Measurements from ENCODE around the gene INHA. TPM values are rescaled to one million over a fixed set of nuclear protein-coding genes. Genes with fewer than 3 reads are reported as not detected.
A peak's percentile ranks its signal among the peaks of the same experiment; 100 is the strongest.

INHA gene
- total and polyA plus RNA-seq, 4 donors: 0.03 to 0.15 (median 0.11) TPM

DNA sequence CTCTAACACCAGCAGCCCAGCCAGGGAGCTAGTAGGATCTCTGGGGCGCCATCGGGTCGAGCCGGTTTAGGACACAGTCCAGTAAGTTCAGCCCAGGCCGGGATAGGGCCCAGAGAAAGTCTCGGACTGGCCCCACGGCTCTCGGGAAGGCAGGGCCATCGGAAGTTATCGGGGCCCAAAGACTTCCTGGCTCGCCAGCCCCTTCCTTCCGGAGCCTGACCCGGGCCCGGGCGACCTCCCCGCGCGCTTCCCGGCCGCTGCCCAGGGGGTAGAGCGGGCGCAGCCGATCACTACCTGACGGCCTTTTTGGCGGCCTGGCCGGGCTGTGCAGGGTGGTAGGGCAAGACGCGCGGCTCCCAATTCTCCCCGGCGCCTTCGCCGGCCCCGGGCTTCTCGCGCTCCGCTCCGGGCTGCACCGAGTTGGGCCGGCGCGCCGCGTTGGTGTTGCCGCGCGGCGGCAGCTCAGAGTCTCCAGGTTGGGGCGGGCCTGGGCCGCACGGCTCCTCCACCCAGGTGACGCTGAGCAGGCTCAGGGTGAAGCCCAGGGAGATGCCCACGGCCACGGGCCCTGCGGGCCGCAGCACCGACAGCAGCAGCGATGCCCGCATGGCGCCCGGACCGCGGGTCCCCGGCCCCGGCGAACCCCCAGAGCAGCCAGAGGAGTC lies 29.0 kb upstream of the INHA start:
- DNase-seq (ENCODE audit: low spot score): no peak
- Histone ChIP-seq H3K9me3 (ENCODE audit: control insufficient read depth in 4 of 4, low read length in 3 of 4) (no peaks in the 10 kb centered on the region), H3K9ac (ENCODE audit: low read depth in 1 of 2, low read length in 2 of 2) (peak overlapping the region; percentile 56 to 69), H3K27ac (ENCODE audit: low read depth in 1 of 2, low read length in 2 of 2) (peak overlapping the region; percentile 61 to 84), H3K36me3 (ENCODE audit: control insufficient read depth in 4 of 4, insufficient read depth in 3 of 4, low read depth in 1 of 4, low read length in 3 of 4) (peaks cover 4 to 24% (median 11%) of the 10 kb centered on the region in 4 donors), H3K4me1 (ENCODE audit: control insufficient read depth in 4 of 4, insufficient read depth in 4 of 4, low read length in 3 of 4) (peaks cover 14 to 25% (median 19%) of the 10 kb centered on the region in 4 donors), H3K27me3 (ENCODE audit: control insufficient read depth in 4 of 4, insufficient read depth in 4 of 4, low read length in 3 of 4) (no peaks in the 10 kb centered on the region), H3K4me3 (ENCODE audit: low read depth in 1 of 3, low read length in 3 of 3) (peak overlapping the region; percentile 33 to 87 (median 71))
- under 1% methylated on average over 66 of the region's 66 CpGs for WGBS
- TF ChIP-seq RXRA (IDR thresholded peaks at IDR 0.05): peak in 1 of 2 donors; percentile 18
- TF ChIP-seq, protein P1, sequence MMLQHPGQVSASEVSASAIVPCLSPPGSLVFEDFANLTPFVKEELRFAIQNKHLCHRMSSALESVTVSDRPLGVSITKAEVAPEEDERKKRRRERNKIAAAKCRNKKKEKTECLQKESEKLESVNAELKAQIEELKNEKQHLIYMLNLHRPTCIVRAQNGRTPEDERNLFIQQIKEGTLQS (IDR thresholded peaks at IDR 0.05): no peak

DNA sequence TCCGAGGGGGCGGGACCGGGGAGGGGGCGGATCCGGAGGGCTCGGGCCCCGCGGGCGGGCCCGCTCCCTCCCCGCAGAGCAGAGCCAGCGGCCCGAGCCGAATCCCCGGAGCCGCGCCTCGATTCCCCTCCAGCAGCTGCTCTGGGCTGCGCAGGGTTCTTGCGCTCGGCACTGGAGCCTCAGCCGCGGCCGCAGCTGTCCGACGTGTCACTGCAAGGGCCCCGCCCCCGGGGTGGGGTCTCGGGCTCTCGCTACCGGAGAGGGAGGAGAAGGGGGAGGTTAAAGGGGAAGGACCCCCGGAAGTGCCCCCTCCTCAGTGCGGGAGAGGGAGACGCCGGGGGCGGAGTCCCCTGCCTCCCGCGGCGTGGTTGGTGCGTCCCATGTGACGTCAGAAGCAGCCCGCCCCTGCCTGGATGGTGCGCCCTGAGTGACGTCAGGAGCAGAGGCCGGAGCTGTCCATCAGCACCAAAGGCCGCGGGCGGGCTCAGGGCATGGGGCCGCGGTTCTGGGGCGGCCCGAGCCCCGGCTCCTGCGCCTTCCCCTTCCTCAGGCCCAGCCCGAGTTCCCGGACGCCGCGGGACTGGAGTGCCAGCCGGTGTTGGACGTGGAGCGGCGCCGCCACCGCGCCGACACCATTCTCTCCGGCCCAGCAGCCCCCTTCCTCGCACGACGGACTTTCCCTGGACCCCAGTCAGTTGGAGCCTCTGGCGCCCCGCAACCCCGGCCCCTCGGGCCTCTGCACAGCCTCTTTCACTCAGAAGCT lies 28.3 kb upstream of the INHA start, which contains the start of the genes CHPF and TMEM198:
Gene CHPF, minus strand, starts transcription at position 214 of the 763 bp plus-strand sequence. CDS start 271 bp downstream, outside the sequence.
Gene TMEM198, plus strand, starts transcription at position 433 of the 763 bp plus-strand sequence. CDS start 700 bp downstream, outside the sequence.
- Histone ChIP-seq H3K4me1 (ENCODE audit: control insufficient read depth in 4 of 4, insufficient read depth in 4 of 4, low read length in 3 of 4) (peaks cover 14 to 25% (median 19%) of the 10 kb centered on the region in 4 donors), H3K4me3 (ENCODE audit: low read depth in 1 of 3, low read length in 3 of 3) (peak within 1 kb of the TSS; percentile 33 to 87 (median 71)), H3K9ac (ENCODE audit: low read depth in 1 of 2, low read length in 2 of 2) (peak within 1 kb of the TSS; percentile 56 to 69), H3K27me3 (ENCODE audit: control insufficient read depth in 4 of 4, insufficient read depth in 4 of 4, low read length in 3 of 4) (no peaks in the 10 kb centered on the region), H3K36me3 (ENCODE audit: control insufficient read depth in 4 of 4, insufficient read depth in 3 of 4, low read depth in 1 of 4, low read length in 3 of 4) (peaks cover 4 to 24% (median 11%) of the 10 kb centered on the region in 4 donors), H3K9me3 (ENCODE audit: control insufficient read depth in 4 of 4, low read length in 3 of 4) (no peaks in the 10 kb centered on the region), H3K27ac (ENCODE audit: low read depth in 1 of 2, low read length in 2 of 2) (peak within 1 kb of the TSS; percentile 61 to 84)
- TF ChIP-seq YY1 (IDR thresholded peaks at IDR 0.05) (peak; percentile 33), ZBTB33 (IDR thresholded peaks at IDR 0.05) (no peak), EGR1 (IDR thresholded peaks at IDR 0.05; ENCODE audit: low read depth in 2 of 2) (peak; percentile 67 to 78), TAF1 (conservative IDR thresholded peaks at IDR 0.05) (no peak), HNF4G (IDR thresholded peaks at IDR 0.05) (no peak), SP1 (IDR thresholded peaks at IDR 0.05) (peak; percentile 73), FOXA1 (IDR thresholded peaks at IDR 0.05) (peak; percentile 65), GABPA (IDR thresholded peaks at IDR 0.05 in 1 of 2, conservative IDR thresholded peaks at IDR 0.05 in 1 of 2) (peak; percentile 74 to 91), RAD21 (IDR thresholded peaks at IDR 0.05) (no peak), FOXA2 (IDR thresholded peaks at IDR 0.05) (no peak), HNF4A (conservative IDR thresholded peaks at IDR 0.05) (peak; percentile 24 to 27), RXRA (IDR thresholded peaks at IDR 0.05) (peak; percentile 32 to 44), JUND (IDR thresholded peaks at IDR 0.05) (peak in 1 of 2 donors; percentile 69), CTCF (IDR thresholded peaks at IDR 0.05; ENCODE audit: low read depth, low read length, missing input control) (no peak), NR2F2 (IDR thresholded peaks at IDR 0.05) (peak; percentile 89)
- TF ChIP-seq, protein P1 (IDR thresholded peaks at IDR 0.05): no peak
- TF ChIP-seq, protein P2, sequence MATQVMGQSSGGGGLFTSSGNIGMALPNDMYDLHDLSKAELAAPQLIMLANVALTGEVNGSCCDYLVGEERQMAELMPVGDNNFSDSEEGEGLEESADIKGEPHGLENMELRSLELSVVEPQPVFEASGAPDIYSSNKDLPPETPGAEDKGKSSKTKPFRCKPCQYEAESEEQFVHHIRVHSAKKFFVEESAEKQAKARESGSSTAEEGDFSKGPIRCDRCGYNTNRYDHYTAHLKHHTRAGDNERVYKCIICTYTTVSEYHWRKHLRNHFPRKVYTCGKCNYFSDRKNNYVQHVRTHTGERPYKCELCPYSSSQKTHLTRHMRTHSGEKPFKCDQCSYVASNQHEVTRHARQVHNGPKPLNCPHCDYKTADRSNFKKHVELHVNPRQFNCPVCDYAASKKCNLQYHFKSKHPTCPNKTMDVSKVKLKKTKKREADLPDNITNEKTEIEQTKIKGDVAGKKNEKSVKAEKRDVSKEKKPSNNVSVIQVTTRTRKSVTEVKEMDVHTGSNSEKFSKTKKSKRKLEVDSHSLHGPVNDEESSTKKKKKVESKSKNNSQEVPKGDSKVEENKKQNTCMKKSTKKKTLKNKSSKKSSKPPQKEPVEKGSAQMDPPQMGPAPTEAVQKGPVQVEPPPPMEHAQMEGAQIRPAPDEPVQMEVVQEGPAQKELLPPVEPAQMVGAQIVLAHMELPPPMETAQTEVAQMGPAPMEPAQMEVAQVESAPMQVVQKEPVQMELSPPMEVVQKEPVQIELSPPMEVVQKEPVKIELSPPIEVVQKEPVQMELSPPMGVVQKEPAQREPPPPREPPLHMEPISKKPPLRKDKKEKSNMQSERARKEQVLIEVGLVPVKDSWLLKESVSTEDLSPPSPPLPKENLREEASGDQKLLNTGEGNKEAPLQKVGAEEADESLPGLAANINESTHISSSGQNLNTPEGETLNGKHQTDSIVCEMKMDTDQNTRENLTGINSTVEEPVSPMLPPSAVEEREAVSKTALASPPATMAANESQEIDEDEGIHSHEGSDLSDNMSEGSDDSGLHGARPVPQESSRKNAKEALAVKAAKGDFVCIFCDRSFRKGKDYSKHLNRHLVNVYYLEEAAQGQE (IDR thresholded peaks at IDR 0.05): peak; percentile 99
- TF ChIP-seq, protein P3, sequence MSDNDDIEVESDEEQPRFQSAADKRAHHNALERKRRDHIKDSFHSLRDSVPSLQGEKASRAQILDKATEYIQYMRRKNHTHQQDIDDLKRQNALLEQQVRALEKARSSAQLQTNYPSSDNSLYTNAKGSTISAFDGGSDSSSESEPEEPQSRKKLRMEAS (IDR thresholded peaks at IDR 0.05): no peak
- under 1% methylated on average over 75 of the region's 75 CpGs for WGBS
- DNase-seq (ENCODE audit: low spot score): peak; percentile 93
